Panc1 (cell line): ENCODE data around the gene SQOR.

Source experiments
- CTCF ChIP-seq: fragments of 450-650 bp; IDR thresholded peaks from 2 replicates; pipeline ENCODE4 v1.5.1; 2017; ENCODE audit warnings: mild to moderate bottlenecking
- POLR2AphosphoS5 ChIP-seq: IDR thresholded peaks from 2 replicates; pipeline ENCODE4 v1.6.1; 2012; ENCODE audit warnings: mild to moderate bottlenecking, low read depth, low read length, moderate library complexity
- TCF7L2 ChIP-seq: IDR thresholded peaks from 2 replicates; pipeline ENCODE4 v1.6.1; 2011; ENCODE audit warnings: mild to moderate bottlenecking, low read depth, low read length, inconsistent platforms

- TF ChIP-seq CTCF (no peak), TCF7L2 (no peak), POLR2AphosphoS5 (no peak)
Observed at GRCh38 chr15:45665261-45665660, 30.4 kb downstream of the SQOR start.
